Measurements from ENCODE around the gene CD109.

DNA sequence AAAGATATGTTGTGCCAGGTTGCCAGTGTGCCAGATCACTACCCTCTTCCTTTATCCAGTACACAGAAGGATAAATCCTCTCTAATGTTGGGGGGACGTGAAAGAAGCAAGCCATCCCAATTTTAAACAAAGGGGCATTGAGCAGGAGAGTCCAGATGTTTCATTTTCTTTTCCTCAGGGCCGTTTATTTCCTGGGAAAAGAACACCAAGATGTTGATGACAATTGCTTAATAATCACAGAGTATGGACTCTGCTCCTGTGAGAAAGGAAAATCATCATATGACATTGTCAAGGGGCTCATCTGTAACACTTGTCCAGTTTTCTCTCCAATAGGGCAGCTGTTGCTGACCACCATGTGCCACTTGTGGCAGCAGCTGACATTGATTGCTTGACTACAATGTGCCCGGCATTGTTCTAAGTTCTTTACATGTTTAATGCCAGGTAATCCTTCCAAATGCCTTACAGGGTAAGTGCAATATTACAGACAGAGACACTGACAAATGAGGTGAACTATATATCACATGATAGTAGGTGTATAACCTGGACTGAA, 161.4 kb downstream of the CD109 start:
- TF ChIP-seq CTCF (IDR thresholded peaks at IDR 0.05) (no peak), POLR2A (IDR thresholded peaks at IDR 0.05) (no peak)
